Measurements from ENCODE around the gene ERC2. TPM values are rescaled to one million over a fixed set of nuclear protein-coding genes. Genes with fewer than 3 reads are reported as not detected.

Gene ERC2
- total and polyA plus RNA-seq, 2 donors (not counting 3 experiments of a cell fraction or from before 2014, with no cell fraction given) = 5.6 to 15.5 TPM

DNA sequence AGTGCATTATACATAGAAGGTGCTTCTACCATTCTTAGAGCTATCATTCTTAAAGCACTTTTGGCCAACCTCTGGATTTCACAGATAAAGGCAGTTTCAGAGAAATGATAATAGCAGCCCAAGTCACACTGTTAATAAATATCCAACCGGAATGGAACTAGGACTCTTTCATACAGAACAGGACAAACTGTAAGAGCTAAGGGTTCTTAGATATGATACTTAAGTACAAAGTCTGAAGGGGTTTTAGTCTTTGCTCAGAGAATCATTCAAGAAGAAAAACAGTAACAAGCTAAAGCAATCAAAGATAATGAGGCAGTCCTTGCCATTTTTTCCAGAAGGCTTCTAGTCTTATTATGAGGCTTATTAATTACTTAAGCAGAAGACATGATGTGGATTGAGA lies 239.0 kb downstream of the ERC2 start:
- no TSS peak for BruUV-seq (replicated peaks)
- H2AFZ ChIP-seq (ENCODE audit: low read depth, low read length) = no peak overlapping the region
- dilution Hi-C loops (cut with MboI; ENCODE audit: extremely low pct_ligation_motif_present, low sequenced_read_pairs) = no loop called here

More for the DNA sequence above, 239.0 kb downstream of the ERC2 start:
- H3K79me2 ChIP-seq (ENCODE audit: control insufficient read depth, insufficient read depth, low read length) = no peaks in the 10 kb centered on the region
- intact Hi-C loops (cut with micrococcal nuclease) = no loop called here
- peak; percentile 4 for FAIRE-seq
- H3K9ac ChIP-seq (replicated peaks; ENCODE audit: extremely low read depth, insufficient read depth, low read length) = no peak overlapping the region
- no peak overlapping the region for H3K4me2 ChIP-seq (ENCODE audit: insufficient read depth, low read length)
- no peaks in the 10 kb centered on the region for H3K9me3 ChIP-seq (replicated peaks; ENCODE audit: control insufficient read depth, insufficient read depth, low read length)
- no peak for DNase-seq (ENCODE audit: low read depth, low spot score)
- H3K4me3 ChIP-seq (replicated peaks in 1 of 3; ENCODE audit: insufficient read depth in 1 of 3, low read depth in 1 of 3, low read length in 3 of 3) = no peak overlapping the region
- no peaks in the 10 kb centered on the region for H3K4me1 ChIP-seq (ENCODE audit: control insufficient read depth, extremely low read depth, insufficient read depth, low read length)
- no peaks in the 10 kb centered on the region for H3K9me1 ChIP-seq (replicated peaks; ENCODE audit: control insufficient read depth, extremely low read depth, insufficient read depth, low read length)
- H3K36me3 ChIP-seq (ENCODE audit: control insufficient read depth in 2 of 2, extremely low read depth in 1 of 2, insufficient read depth in 2 of 2, low read length in 2 of 2) = no peaks in the 10 kb centered on the region
- TF ChIP-seq FOS (IDR thresholded peaks at IDR 0.05; ENCODE audit: borderline replicate concordance, insufficient read depth, low read length) (no peak), GATA2 (IDR thresholded peaks at IDR 0.05; ENCODE audit: insufficient read depth, insufficient read length, low read depth, low read length) (no peak), JUN (IDR thresholded peaks at IDR 0.05; ENCODE audit: borderline replicate concordance, insufficient read depth, insufficient read length, low read depth) (no peak), MYC (IDR thresholded peaks at IDR 0.05; ENCODE audit: low read depth, low read length) (no peak), EZH2 (IDR thresholded peaks at IDR 0.05; ENCODE audit: borderline replicate concordance, low read depth, low read length, severe bottlenecking) (no peak), POLR2A (IDR thresholded peaks at IDR 0.05; ENCODE audit: low read depth, low read length) (no peak), POLR2AphosphoS5 (IDR thresholded peaks at IDR 0.05; ENCODE audit: insufficient read depth, low read depth, low read length) (no peak)
- TF ChIP-seq, protein P1, sequence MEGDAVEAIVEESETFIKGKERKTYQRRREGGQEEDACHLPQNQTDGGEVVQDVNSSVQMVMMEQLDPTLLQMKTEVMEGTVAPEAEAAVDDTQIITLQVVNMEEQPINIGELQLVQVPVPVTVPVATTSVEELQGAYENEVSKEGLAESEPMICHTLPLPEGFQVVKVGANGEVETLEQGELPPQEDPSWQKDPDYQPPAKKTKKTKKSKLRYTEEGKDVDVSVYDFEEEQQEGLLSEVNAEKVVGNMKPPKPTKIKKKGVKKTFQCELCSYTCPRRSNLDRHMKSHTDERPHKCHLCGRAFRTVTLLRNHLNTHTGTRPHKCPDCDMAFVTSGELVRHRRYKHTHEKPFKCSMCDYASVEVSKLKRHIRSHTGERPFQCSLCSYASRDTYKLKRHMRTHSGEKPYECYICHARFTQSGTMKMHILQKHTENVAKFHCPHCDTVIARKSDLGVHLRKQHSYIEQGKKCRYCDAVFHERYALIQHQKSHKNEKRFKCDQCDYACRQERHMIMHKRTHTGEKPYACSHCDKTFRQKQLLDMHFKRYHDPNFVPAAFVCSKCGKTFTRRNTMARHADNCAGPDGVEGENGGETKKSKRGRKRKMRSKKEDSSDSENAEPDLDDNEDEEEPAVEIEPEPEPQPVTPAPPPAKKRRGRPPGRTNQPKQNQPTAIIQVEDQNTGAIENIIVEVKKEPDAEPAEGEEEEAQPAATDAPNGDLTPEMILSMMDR (IDR thresholded peaks at IDR 0.05; ENCODE audit: extremely low read depth in 1 of 2, insufficient read depth in 1 of 2, low read depth in 1 of 2, low read length in 2 of 2) = no peak
- TF ChIP-seq, protein P2, sequence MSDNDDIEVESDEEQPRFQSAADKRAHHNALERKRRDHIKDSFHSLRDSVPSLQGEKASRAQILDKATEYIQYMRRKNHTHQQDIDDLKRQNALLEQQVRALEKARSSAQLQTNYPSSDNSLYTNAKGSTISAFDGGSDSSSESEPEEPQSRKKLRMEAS (IDR thresholded peaks at IDR 0.05; ENCODE audit: insufficient read depth, insufficient read length) = no peak
- H3K27me3 ChIP-seq (ENCODE audit: control insufficient read depth in 2 of 2, insufficient read depth in 2 of 2, low read length in 2 of 2) = no peaks in the 10 kb centered on the region
- no peak overlapping the region for H3K27ac ChIP-seq (ENCODE audit: insufficient read depth, low read depth, low read length)
- no peaks in the 10 kb centered on the region for H4K20me1 ChIP-seq (replicated peaks; ENCODE audit: control insufficient read depth, extremely low read depth, insufficient read depth, low read length)
- POLR2A ChIA-PET = no interaction called here
- CTCF ChIA-PET = no interaction called here
